Panc1 (cell line): Measurements from ENCODE around the gene PLEKHO1. TPM values are rescaled to one million over a fixed set of nuclear protein-coding genes. Genes with fewer than 3 reads are reported as not detected.

Experiments used
- ATAC-seq: fragments of 200-7000 bp; cut with Tn5 transposase; 2 replicates; pipeline ENCODE4 v1.9.1; 2020; ENCODE audit warnings: mild to moderate bottlenecking, moderate library complexity
- BruUV-seq: library from RNA; stranded (reverse); fragments of 400-500 nt; replicated peaks from 2 replicates; lab custom pipeline; 2021; lab: Mats Ljungman, UMichigan
- CTCF ChIA-PET: fragments of 300-600 bp; sonication (Branson Sonifier 250); formaldehyde crosslinking; loops from one replicate; lab custom pipeline; 2022; ENCODE audit warnings: antibody characterized with exemption; lab: Charles Lee
- POLR2A ChIA-PET: fragments of 300-600 bp; sonication (Branson Sonifier 250); formaldehyde crosslinking; loops from one replicate; lab custom pipeline; 2022; ENCODE audit warnings: antibody characterized with exemption; lab: Charles Lee
- DNase-seq: peaks from one replicate; pipeline ENCODE4 v3.0.0-alpha.2; 2010; ENCODE audit warnings: low read depth, low spot score
- H3K27ac ChIP-seq: 2 replicates; pipeline ENCODE4 v1.5.1; 2011; ENCODE audit warnings: mild to moderate bottlenecking, low read length, inconsistent platforms
- H3K27me3 ChIP-seq: fragments of 200-500 bp; sonication (Bioruptor generic); 2 replicates; pipeline ENCODE4 v1.6.0; 2014; ENCODE audit warnings: low read length, inconsistent platforms; ENCODE audit not compliant: control insufficient read depth, insufficient read depth
- H3K36me3 ChIP-seq: fragments of 200-500 bp; sonication (Bioruptor generic); 2 replicates; pipeline ENCODE4 v1.5.1; 2014; ENCODE audit warnings: inconsistent platforms, mild to moderate bottlenecking, low read length, moderate library complexity; ENCODE audit not compliant: control insufficient read depth, insufficient read depth
- H3K4me1 ChIP-seq: 2 replicates; pipeline ENCODE4 v1.5.1; 2011; ENCODE audit warnings: inconsistent platforms, mild to moderate bottlenecking, low read length, moderate library complexity; ENCODE audit not compliant: control insufficient read depth, insufficient read depth
- H3K4me3 ChIP-seq, 2 experiments: 2 replicates each; pipeline ENCODE4 v1.5.1; 2011 to 2012; ENCODE audit warnings: low read depth in 2 of 2, low read length in 2 of 2, mild to moderate bottlenecking in 2 of 2, inconsistent platforms in 1 of 2, moderate library complexity in 1 of 2
- H3K9me3 ChIP-seq: fragments of 200-500 bp; sonication (Bioruptor generic); 2 replicates; pipeline ENCODE4 v1.5.1; 2014; ENCODE audit warnings: low read depth, mild to moderate bottlenecking, inconsistent platforms, low read length, moderate library complexity; ENCODE audit not compliant: control insufficient read depth, insufficient read depth
- CTCF ChIP-seq: fragments of 450-650 bp; IDR thresholded peaks from 2 replicates; pipeline ENCODE4 v1.5.1; 2017; ENCODE audit warnings: mild to moderate bottlenecking
- POLR2AphosphoS5 ChIP-seq: IDR thresholded peaks from 2 replicates; pipeline ENCODE4 v1.6.1; 2012; ENCODE audit warnings: mild to moderate bottlenecking, low read depth, low read length, moderate library complexity
- REST ChIP-seq, 2 experiments: IDR thresholded peaks; 2 replicates each; pipeline ENCODE4 v1.6.1; 2011 to 2012; ENCODE audit warnings: low read depth in 2 of 2, control low read depth in 1 of 2, low read length in 1 of 2, mild to moderate bottlenecking in 1 of 2, moderate library complexity in 1 of 2; ENCODE audit not compliant: insufficient read depth in 1 of 2
- SIN3A ChIP-seq: IDR thresholded peaks from 2 replicates; pipeline ENCODE4 v1.6.1; 2012; ENCODE audit warnings: low read depth, mild to moderate bottlenecking, low read length, moderate library complexity, borderline replicate concordance; ENCODE audit not compliant: insufficient read depth
- TCF7L2 ChIP-seq: IDR thresholded peaks from 2 replicates; pipeline ENCODE4 v1.6.1; 2011; ENCODE audit warnings: mild to moderate bottlenecking, low read depth, low read length, inconsistent platforms
- in situ Hi-C: cut with HindIII; loops from 2 replicates; pipeline ENCODE4 v1.10.0; 2016; ENCODE audit warnings: low sequenced_read_pairs, low pct_unique_long_range_greater_than_20kb
- intact Hi-C: fragments of 100-400 bp; cut with micrococcal nuclease; formaldehyde crosslinking; loops from one replicate; pipeline ENCODE4 v1.10.0; 2022; ENCODE audit not compliant: unreplicated experiment
- total RNA-seq: library from RNA; stranded (reverse); gene quantifications from one replicate; pipeline ENCODE4 v1.2.1, GENCODE V29; 2021; ENCODE audit not compliant: unreplicated experiment

The PLEKHO1 gene
- total RNA-seq, 1 experiment from 2014 or later, result 9.1 TPM

GRCh38 chr1:150178548-150178947 is 28.8 kb downstream of the PLEKHO1 start:
- in situ Hi-C loops, result no loop called here
- intact Hi-C loops, result no loop called here
- BruUV-seq, result no TSS peak
- ATAC-seq (no peak), DNase-seq (no peak)
- H3K4me3 ChIP-seq, result no peak overlapping the region
- H3K9me3 ChIP-seq, result no peaks in the 10 kb centered on the region
- no peaks in the 10 kb centered on the region for H3K4me1 ChIP-seq
- H3K36me3 ChIP-seq, result no peaks in the 10 kb centered on the region
- ChIA-PET CTCF (interaction anchor here (0.5 to 0.6 kb wide), 2 partner anchors 12 to 38 kb away, joined by 4 to 6 read pairs; no protein-coding TSS in a partner anchor), POLR2A (no interaction called here)
- no peak for TF ChIP-seq REST (IDR thresholded peaks at IDR 0.05; ENCODE audit: insufficient read depth in 1 of 2, low read depth in 2 of 2, low read length in 1 of 2)
- TF ChIP-seq TCF7L2, result no peak
- no peak for TF ChIP-seq CTCF
- TF ChIP-seq SIN3A, result no peak
- TF ChIP-seq POLR2AphosphoS5, result no peak
- no peak overlapping the region for H3K27ac ChIP-seq
- no peaks in the 10 kb centered on the region for H3K27me3 ChIP-seq

- ChIA-PET POLR2A (no interaction called here), CTCF (no interaction called here)
- no peaks in the 10 kb centered on the region for H3K27me3 ChIP-seq
- in situ Hi-C loops, result no loop called here
- TF ChIP-seq REST (IDR thresholded peaks at IDR 0.05; ENCODE audit: insufficient read depth in 1 of 2, low read depth in 2 of 2, low read length in 1 of 2), result no peak
- TF ChIP-seq CTCF, result no peak
- no peak for TF ChIP-seq SIN3A
- TF ChIP-seq TCF7L2, result no peak
- no peak for TF ChIP-seq POLR2AphosphoS5
- no peak overlapping the region for H3K27ac ChIP-seq
- BruUV-seq, result no TSS peak
- H3K9me3 ChIP-seq, result no peaks in the 10 kb centered on the region
- ATAC-seq (no peak), DNase-seq (no peak)
- no peaks in the 10 kb centered on the region for H3K4me1 ChIP-seq
- no peak overlapping the region for H3K4me3 ChIP-seq
- H3K36me3 ChIP-seq, result no peaks in the 10 kb centered on the region
- intact Hi-C loops, result no loop called here
These were observed 30.2 kb downstream of the PLEKHO1 start for GRCh38 chr1:150179867-150180266.
